ENCODE data around the gene AGAP1.
"Not testable (repeated sequence)": the region's sequence is repeated elsewhere in the genome, so short reads cannot be mapped to it uniquely, and the experiment has no call there.

AGAP1 gene

DNA sequence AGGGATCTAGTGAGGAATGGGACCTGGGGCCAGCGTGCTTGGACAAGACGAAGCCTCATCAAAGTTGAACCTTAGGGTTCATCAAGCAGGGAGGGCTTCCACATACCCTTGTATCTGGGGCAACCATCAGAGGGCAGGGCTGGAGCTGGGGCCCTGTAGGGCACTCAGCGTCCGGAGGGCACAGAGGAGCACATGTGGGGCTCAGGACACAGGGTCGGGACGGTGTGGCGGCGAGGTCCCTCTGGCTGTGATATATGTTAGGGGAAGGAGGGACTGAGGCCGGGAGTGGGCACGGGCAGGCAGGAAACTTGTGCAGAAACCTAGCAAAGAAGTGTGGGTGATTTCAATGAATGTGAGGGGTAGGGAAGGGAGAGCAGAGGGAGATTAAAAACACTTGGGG, 244.0 kb downstream of the AGAP1 start:
- no peak for DNase-seq (ENCODE audit: low spot score)

DNA sequence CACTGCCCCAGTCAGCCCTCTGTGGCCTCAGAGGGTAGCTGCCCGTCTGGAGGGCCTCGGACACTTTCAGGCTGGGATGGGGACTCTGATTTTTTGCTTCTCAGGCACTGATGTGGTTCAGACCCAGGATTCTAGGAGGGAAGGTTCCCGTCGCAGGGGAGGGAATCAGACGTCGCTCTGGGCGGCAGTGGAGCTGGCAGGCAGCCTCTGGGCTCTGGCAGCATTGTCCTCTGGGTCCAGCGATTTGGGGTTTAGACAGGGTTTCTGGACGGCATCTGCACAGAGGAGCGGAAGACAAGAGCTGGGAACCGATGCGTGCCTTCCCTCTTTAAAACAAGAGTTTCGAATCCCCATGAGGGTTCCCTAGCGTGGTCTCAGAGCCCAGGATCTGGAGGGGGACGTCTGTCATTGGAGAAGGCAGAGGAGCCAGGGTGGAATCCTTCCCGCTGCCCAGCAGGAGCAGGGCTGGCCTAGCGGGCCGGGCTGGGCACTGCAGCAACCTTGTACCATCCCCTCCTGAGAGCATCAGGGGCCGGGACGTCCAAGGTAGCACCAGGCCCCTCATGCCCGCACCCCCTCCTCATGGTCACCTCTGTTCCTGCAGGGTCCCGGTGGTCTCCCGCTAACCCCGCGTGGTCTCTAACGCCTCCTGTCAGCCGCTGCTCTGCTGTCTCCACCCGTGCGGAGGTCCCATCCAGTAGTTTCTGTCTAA, 246.0 kb downstream of the AGAP1 start:
- no peak for DNase-seq (ENCODE audit: low spot score)

DNA sequence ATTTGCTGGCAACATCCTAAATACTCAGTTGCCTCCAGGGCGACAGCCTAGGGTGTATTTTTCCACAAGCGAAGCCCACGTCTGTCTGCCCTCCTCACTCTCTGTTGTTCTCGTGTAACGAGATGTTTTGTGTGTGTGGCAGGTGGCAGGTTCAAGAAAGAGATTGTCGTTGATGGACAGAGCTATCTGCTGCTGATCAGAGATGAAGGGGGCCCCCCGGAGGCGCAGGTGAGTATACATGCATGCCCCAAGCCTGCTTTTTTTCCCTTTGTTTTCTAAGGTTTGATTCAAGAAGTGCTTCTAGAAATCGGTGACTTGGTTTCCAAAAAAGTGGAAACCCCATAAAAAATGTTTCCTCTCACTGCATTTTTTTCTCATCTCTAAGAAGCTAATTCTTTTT, 247.0 kb downstream of the AGAP1 start:
- no peak for DNase-seq (ENCODE audit: low spot score)

DNA sequence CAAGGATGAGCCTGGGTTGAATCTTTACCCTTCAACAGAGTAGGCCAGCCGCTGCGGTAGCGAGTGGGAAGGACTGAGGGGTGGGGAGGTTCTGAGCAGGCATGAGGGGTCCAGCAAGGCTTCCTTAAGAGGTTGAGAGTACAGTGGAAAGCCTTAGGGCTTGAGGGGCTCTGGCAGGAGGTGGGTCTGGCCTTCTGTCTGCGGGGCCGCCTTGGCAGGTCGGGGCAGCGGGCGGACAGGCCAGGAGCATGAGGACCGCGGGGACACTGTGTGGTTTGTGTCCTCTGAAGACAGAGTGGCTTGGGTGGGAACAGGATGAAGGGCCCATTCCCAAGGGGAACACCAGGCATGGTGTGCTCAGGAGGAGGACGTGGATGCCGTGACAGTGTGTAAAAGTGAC, 250.3 kb downstream of the AGAP1 start:
- DNase-seq (ENCODE audit: low spot score): no peak

DNA sequence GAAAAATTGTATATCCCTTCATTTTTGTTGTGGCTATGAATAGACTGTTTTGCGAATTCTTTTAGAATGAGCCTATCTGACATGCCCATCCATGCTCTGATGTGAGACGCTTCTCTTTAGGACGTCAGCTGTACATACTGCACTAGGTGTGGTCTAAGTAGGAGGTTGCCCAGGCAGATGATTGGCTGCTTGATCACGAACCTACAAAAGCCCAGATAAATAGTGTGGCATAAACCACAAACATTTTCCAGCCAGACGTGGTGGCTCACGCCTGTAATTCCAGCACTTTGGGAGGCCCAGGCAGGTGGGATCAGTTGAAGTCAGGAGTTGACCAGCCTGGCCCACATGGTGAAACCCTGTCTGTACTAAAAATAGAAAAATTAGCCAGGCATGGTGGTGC, 251.8 kb downstream of the AGAP1 start:
- no peak for DNase-seq (ENCODE audit: low spot score)

DNA sequence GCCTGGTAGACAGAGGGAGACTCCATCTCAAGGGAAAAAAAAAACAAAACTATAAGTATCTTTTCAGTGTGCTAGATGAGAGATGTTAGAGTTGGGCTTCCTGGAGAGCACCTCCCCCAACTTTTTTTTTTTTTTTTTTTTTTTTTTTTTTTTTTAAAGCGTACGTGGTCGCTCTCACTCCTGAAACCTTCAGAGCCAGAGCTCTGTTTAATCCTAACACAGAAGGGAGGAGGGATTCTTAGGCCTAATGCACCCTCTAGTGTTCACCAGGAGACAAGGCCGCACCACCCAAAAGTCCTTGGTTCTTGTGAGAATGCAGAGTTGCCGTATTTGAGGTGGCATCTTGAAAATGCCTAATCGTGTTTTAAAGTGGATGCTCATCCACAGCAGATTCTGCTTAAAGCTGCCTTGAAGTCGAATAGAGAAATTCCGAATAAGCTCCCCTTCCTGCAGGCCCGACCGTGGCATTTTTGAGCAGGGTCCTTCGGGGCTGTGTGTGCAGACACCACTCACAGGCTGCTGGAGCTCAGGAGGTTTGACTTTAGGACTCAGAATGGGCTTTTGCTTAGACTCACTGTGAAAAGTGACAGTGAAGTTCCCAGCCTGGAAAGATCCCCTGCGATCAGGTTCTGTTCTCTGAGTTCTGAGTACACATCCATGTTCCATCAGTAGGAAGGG, 252.6 kb downstream of the AGAP1 start:
- peak; percentile 89 for DNase-seq (ENCODE audit: low spot score)

DNA sequence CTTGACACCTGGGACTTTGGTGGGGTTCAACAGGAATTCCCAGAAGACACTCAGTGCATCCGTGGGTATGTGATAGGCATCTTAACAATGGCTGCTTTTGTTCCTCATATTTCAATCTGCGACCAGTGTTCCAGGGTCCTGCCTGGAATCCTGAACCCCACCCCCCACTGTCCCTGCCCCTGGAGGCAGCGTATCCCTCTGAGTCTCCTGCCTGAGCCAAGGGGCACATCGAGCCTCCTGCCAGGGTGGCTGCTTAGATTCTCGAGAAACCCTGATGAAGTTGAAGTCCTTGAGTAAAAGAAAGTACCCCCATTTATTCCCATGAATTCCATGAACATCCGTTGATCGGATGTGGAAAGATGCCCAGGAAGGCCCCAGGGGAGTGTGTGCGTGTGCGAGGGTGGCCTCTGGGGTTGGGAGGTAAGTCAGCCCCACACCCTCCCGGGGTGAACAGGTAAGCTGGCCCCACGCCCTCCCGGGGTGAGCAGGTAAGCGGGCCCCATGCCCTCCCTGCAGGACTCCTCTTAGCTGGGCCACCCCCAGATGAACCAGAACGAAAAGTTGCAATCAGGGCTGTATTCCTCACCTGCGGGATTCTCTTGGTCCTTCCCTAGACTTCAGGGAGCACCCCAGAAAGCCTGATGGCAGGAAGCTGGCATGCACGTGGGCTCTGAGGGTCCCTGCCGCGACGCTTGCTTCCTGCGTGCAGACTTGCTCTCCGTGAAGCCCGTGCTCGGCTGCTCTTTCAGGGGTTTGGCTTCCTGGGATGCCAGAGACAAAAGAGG, 253.3 kb downstream of the AGAP1 start:
- no peak for DNase-seq (ENCODE audit: low spot score)

DNA sequence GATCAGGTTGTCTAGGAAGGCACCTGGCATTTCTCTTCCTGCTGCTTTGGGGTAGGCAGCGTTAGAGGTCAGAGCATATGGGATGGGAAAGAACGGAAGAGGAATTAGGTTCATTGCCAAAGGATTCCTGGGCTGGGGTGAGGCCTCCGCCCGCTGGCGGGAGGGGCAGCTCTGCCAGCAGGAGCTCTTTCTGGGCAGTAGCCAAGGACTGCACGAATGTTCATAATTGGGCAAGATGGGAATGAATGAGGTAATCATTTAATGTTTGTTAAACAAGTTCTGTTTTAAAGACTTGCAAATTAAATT, 253.9 kb downstream of the AGAP1 start:
- no peak for DNase-seq (ENCODE audit: low spot score)

DNA sequence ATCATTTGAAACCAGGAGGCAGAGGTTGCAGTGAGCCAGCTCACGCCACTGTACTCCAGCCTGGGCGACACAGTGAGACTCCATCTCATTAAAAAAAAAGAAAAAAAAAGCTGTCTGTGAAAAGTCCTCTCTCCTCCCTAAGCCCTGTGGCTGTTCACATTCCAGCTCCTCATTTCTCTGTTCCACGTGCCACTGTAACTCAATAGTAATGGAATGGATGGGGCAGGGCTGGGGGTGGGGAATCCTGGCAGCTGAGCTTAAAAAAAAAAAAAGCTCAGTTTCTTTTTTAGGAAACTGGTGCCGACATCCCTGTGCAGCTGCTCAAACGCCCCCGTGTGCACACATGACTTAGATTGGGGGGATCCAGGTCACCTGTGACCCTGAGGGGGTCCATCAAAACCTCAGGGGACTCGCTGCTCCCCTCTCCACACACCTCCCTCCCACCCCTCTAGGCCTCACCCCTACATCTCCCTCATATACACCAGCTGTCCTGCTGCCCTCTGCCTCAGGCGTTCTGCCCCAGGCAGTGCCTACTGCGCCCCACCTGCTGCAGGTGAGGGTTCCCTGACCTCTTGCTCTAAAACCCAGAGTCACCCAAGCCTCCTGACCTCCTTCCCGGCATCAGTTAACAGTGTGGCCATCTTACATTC, 255.4 kb downstream of the AGAP1 start:
- peak; percentile 72 for DNase-seq (ENCODE audit: low spot score)

DNA sequence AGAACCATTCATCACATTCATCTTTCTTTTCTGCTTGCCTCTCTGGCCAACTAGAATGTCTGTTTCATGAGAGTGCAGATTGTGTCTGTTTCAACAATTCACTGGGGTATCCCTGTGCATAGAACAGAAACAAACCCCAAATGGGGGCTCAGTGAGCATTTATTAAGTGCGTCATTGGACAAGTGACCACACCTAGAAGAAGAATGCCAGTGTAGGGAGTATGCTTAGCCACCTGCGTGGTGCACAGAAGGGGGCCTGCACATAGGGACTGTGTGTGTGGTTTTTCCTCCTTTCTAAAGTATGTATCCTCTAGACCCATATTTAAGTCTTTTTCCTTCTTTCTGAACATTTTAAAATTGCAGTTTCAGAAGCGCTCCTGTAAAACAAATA, 255.9 kb downstream of the AGAP1 start:
- DNase-seq (ENCODE audit: low spot score): no peak

DNA sequence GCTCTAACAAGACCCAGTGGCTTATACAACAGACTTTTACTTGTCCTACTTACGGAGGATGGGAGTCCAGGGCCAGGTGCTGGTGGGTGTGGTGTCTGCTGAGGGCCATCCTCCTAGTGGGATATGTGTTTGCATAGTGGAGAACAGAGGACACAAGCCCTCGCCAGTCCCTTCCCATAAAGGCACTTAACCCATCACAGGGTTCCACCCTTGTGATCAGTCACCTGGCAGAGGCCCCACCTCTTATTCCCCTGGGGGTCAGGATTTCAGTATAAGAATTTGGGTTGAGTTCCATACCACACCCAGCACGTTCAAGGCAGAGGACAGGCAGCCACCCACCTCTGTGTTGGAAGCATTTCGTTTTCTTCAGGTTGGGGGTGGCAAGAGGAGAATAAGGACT, 259.0 kb downstream of the AGAP1 start:
- DNase-seq (ENCODE audit: low spot score): no peak

DNA sequence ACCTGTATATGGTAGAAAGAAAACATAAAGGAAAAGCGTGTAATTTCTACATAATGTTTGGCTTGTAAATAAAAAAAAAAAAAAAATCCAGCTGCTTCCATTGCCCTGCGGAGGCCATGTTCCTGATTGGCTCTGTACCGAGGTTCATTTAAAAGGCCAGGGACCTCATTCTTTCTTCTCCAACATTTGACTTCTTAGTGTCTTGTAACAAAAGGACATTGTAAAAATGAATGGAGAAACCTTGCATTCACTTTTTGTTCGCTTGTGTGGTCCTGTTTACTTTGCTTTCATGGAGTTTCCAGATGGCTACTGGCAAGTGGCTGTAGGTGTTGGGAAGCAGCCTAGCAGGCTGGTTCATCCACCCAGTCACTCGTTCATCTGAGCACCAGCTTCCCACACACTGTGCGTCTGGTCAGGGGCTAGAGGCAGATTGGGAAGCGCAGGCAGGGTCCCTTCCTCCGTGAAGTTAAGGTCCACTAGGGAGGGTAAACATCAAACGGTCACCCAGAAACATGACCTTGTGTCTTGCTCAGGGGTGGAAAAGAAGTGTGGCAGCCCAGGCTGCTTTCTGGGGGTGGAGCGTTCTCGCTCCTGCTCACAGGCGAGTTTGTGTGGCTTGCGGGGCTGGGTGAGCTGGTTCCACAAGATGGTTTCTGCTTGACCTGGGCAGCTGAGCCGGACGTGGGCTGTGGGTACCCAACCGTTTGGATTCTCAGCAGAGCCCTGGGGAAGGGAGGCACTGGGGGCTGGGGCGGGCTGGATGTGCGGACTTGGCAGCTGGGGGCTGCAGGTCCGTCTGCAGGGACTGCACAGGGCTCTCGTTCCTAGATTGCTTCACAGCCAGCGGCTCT, 260.7 kb downstream of the AGAP1 start:
- DNase-seq (ENCODE audit: low spot score): no peak

DNA sequence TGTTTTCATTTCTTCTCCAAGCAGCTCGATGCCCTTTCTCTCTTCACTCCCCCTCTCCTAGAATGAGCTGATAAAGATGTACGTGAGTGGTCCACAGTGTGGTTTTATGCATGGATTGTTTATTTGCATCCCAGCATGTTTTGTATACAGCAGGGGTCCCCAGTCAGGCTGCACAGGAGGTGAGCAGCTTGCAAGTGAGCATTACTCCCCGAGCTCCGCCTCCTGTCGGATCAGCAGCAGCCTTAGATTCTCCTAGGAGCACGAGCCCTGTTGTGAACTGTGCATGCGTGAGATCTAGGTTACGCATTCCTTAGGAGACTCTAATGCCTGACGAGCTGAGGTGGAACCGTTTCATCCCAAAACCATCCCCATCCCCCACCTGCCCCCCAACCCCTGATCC, 262.6 kb downstream of the AGAP1 start:
- no peak for DNase-seq (ENCODE audit: low spot score)

DNA sequence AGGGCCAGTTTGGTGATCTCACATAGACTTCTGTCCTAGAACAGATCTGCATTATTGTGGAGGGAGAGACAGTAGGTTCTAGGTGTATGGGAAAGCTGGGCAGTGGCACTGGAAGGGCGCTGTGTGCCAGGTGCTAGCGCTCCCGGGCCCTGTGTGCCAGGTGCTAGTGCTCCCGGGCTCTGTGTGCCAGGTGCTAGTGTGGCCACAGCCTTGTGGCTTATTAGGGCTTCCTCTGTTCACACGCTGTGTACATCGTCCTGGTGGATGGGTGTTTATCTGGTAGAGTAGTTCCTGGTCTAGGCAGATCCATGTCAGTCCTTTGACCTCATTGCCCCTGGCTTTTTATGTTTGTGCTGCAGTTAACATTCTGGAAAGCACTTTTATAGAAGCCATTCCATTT, 263.4 kb downstream of the AGAP1 start:
- no peak for DNase-seq (ENCODE audit: low spot score)

DNA sequence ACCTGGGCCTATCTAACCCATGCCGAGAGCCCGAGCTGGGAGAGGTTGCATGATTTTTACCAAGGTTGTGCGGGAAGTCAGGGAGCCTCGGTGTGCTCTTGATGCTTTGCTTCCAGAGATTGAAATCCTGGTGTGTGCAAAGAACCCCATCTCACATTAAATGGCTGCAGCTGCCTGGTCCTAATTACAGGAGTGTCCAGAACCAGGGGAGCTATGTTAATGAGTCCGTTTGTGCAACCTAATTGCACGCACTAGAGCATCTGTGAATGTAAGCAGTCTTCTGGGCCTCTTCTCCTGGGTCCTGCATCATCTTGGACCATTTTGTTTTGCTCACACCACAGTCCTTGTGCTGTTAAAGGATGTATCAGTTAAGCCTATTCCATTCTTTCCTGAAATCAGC, 263.8 kb downstream of the AGAP1 start:
- DNase-seq (ENCODE audit: low spot score): no peak

DNA sequence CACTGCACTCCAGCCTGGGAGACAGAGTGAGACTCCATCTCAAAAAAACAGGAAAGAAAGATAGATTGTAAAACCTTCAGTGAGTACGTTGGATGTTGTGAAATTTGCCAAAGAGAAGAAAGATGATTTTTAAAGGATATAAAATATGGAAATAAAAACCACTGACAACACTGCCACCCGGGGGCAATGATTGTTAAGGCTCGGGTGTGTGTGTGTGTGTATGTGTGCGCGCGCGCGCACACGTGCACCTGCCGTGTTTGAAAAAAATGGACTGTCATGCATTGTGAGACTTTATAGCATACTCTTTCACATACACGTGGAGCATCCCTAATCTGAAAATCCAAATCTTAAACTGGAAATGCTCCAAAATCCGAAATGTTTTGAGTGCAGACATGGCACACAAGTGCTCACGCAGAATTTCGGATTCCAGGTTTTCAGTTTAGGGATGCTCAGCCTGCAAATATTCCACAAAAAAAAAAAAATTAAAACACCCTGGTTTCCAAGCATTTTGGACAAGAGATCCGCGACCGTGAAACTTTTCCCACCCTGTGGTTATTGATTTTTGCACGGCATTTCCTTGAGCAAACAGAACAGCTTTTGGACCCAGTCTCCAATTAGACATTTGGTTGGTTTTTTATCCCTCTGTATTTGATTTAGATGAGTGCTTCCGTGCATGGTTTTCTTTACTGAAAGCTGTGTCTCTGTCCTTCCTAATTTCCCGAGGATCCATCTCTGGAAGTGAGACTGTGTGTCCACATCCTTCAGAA, 269.2 kb downstream of the AGAP1 start:
- DNase-seq (ENCODE audit: low spot score): no peak

DNA sequence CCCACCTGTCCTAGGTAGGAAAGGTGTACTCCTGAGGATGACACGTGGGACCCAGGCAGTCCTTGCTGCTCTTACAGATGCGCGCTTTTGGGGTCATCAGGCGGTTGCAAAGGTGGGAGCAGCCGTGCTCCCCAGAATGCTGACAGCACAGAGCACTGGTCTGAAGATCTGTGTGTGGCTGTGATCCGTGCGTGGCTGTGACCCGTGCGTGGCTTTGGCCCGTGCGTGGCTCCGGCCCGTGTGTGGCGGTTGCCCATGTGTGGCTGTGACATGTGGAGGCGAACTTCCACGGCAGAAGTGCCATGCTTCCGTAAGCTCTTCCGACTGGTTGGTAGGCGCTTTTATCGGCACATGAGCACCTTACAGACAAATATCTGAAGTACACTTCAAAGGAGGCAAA, 270.0 kb downstream of the AGAP1 start:
- DNase-seq (ENCODE audit: low spot score): no peak

DNA sequence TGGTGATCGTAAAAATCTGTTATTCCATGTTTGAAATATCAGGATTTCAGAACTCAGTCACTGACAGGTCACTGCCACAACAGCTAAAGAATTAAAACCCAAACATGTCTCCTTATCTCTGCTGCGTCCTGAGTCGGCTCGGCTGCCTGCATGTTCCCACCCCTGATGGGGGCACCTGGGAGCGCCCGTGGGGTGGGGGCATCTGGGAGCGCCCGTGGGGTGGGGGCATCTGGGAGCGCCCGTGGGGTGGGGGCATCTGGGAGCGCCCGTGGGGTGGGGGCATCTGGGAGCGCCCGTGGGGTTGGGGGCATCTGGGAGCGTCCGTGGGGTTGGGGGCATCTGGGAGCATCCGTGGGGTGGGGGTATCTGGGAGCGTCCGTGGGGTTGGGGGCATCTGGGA, 270.6 kb downstream of the AGAP1 start:
- DNase-seq (ENCODE audit: low spot score): not testable (repeated sequence)

DNA sequence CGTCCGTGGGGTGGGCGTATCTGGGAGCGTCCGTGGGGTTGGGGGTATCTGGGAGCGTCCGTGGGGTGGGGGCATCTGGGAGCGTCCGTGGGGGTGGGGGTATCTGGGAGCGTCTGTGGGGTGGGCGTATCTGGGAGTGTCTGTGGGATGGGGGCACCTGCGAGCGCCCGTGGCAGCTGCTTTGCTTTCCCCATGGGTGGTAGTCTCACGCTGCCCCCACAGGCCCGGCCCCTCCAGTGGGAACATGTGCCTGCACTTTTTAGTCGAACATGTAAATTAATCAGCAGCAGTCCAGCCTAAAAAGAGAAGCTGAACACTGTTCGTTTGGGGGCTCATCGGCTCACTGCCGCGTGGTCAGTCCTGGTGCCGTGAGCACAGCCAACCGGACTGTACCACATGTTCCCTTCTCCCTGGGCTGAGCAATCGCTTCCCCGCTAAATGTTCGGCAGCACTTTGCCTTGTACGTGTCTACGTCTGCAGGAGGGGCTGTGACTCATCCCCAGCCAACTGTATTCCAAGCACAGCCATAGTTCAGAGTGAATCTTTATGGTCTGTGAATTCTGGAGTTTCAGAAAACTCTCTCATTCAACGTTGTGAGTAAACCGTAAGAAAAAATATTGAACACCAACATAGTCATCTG, 271.5 kb downstream of the AGAP1 start:
- no peak for DNase-seq (ENCODE audit: low spot score)

DNA sequence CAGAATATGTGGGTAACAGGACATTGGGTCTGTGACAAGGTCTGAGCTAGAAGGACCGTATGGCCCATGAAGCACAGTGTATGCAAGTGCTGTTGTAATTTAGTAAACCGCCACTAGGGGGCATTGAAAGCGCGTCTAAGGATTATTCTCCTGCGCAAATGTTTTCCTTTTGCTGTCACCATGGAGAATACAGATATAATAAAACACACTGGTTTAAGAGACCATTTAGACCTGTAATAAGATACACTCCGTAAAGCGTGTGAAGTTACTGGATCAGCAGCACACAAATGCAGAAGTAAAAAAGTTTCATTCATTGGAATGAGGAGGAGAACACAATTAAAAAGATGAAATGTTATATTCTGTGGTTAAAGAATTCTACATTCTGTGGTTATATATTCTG, 272.4 kb downstream of the AGAP1 start:
- peak; percentile 89 for DNase-seq (ENCODE audit: low spot score)

DNA sequence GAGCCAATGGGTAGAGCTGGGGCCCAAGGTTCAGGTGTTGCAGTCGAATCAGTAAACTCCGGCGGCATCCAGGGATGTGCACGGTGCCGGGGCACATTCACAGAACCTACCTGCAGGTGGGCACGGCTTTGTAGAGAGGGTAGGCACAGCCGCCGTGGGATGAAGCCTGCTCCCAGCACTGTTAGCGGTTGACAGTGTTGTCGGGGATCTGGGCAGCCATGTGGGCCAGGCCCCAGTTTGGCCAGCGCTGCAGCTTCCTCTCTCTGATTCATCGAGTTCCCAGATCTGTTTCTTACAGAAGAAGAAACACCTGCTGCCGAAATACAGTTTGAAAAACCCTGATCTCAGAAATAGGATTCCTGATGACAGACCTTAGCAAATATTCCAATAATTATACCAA, 274.8 kb downstream of the AGAP1 start:
- no peak for DNase-seq (ENCODE audit: low spot score)

Data from hepatic stellate cell (primary cell).